ENCODE results near the gene TBL1Y.

DNA sequence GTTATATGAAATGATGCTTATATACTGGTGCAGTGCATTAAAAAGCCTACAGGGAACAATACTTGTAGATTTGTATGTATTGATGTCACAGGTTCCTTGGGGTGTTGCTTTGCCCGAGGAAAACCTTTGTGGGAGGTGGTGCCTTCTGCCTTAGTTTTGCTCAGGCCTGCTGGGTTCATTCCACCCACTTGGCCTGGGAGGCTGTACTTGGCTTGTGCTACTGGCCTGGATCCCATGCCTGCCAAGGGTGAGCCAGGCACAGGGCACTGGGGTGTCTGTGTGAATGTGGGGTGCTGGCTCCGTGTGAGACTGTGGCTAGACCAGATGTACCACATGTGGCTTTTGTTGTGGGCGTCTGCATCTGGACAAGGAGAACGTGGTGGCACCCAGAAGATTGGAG, 17.8 kb downstream of the TBL1Y start:
- no peak for TF ChIP-seq POLR2AphosphoS5 (IDR thresholded peaks at IDR 0.05)
- TF ChIP-seq, protein P1, sequence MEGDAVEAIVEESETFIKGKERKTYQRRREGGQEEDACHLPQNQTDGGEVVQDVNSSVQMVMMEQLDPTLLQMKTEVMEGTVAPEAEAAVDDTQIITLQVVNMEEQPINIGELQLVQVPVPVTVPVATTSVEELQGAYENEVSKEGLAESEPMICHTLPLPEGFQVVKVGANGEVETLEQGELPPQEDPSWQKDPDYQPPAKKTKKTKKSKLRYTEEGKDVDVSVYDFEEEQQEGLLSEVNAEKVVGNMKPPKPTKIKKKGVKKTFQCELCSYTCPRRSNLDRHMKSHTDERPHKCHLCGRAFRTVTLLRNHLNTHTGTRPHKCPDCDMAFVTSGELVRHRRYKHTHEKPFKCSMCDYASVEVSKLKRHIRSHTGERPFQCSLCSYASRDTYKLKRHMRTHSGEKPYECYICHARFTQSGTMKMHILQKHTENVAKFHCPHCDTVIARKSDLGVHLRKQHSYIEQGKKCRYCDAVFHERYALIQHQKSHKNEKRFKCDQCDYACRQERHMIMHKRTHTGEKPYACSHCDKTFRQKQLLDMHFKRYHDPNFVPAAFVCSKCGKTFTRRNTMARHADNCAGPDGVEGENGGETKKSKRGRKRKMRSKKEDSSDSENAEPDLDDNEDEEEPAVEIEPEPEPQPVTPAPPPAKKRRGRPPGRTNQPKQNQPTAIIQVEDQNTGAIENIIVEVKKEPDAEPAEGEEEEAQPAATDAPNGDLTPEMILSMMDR (IDR thresholded peaks at IDR 0.05): no peak
